CD4-positive, alpha-beta T cell treated with Interleukin-12 subunit alpha and Interleukin-12 subunit beta, for 1 hour (primary cell): ENCODE results near the gene HDAC11.
"Not testable (repeated sequence)": the region's sequence is repeated elsewhere in the genome, so short reads cannot be mapped to it uniquely, and the experiment has no call there.

Experiments used
- DNase-seq: peaks from one replicate; pipeline ENCODE4 v3.0.0-alpha.2; 2020

The HDAC11 gene

GRCh38 chr3:13508496-13508895 is 28.4 kb downstream of the HDAC11 start:
- no peak for DNase-seq

- DNase-seq: no peak
These were observed 29.1 kb downstream of the HDAC11 start for GRCh38 chr3:13509059-13509815.

GRCh38 chr3:13509816-13510192 is 29.7 kb downstream of the HDAC11 start:
- no peak for DNase-seq

- no peak for DNase-seq
These were observed 32.3 kb downstream of the HDAC11 start for GRCh38 chr3:13512451-13512850.

GRCh38 chr3:13513051-13513912 is 33.2 kb downstream of the HDAC11 start:
- no peak for DNase-seq

- no peak for DNase-seq
These were observed 33.9 kb downstream of the HDAC11 start for GRCh38 chr3:13513913-13514517.

GRCh38 chr3:13514639-13515435 is 34.7 kb downstream of the HDAC11 start:
- no peak for DNase-seq

- DNase-seq: no peak
These were observed 36.0 kb downstream of the HDAC11 start for GRCh38 chr3:13515786-13516759.

- DNase-seq: no peak
These were observed 36.6 kb downstream of the HDAC11 start for GRCh38 chr3:13516760-13517135.

- no peak for DNase-seq
These were observed 37.3 kb downstream of the HDAC11 start for GRCh38 chr3:13517253-13517977.

- DNase-seq: no peak
These were observed 38.4 kb downstream of the HDAC11 start for GRCh38 chr3:13518516-13518953.

GRCh38 chr3:13519006-13519791 is 39.1 kb downstream of the HDAC11 start:
- no peak for DNase-seq

GRCh38 chr3:13520326-13520880 is 40.3 kb downstream of the HDAC11 start:
- no peak for DNase-seq

- DNase-seq: no peak
These were observed 41.2 kb downstream of the HDAC11 start for GRCh38 chr3:13521309-13521708.

- DNase-seq: not testable (repeated sequence)
These were observed 41.6 kb downstream of the HDAC11 start for GRCh38 chr3:13521749-13522148.

- no peak for DNase-seq
These were observed 42.1 kb downstream of the HDAC11 start for GRCh38 chr3:13522236-13522635.

- no peak for DNase-seq
These were observed 45.0 kb downstream of the HDAC11 start for GRCh38 chr3:13524979-13525669.

- no peak for DNase-seq
These were observed 45.9 kb downstream of the HDAC11 start for GRCh38 chr3:13525827-13526625.
